BE2C (cell line): ENCODE data around the gene TNS3.

Experiments used
- DNase-seq: peaks from one replicate; pipeline ENCODE4 v3.0.0-alpha.2; 2020
- H3K27me3 ChIP-seq: fragments of 250-450 bp; sonication (Bioruptor Pico); 2 replicates; pipeline ENCODE4 v1.5.1; 2020; ENCODE audit warnings: mild to moderate bottlenecking
- H3K36me3 ChIP-seq: fragments of 250-450 bp; sonication (Bioruptor Pico); 2 replicates; pipeline ENCODE4 v1.5.1; 2020; ENCODE audit warnings: mild to moderate bottlenecking
- H3K4me1 ChIP-seq: fragments of 250-450 bp; sonication (Bioruptor Pico); 2 replicates; pipeline ENCODE4 v1.5.1; 2020
- H3K4me3 ChIP-seq: 2 replicates; pipeline ENCODE4 v1.5.1; 2011; ENCODE audit warnings: low read depth, low read length
- H3K9me3 ChIP-seq: fragments of 250-450 bp; sonication (Bioruptor Pico); 2 replicates; pipeline ENCODE4 v1.5.1; 2020
- CTCF ChIP-seq: IDR thresholded peaks from 2 replicates; pipeline ENCODE4 v1.5.1; 2012; ENCODE audit warnings: mild to moderate bottlenecking, low read depth, low read length

The TNS3 gene

GRCh38 chr7:47249361-47249760, 332.6 kb downstream of the TNS3 start:
- no peak for DNase-seq
- Histone ChIP-seq H3K36me3 (no peaks in the 10 kb centered on the region), H3K27me3 (no peaks in the 10 kb centered on the region), H3K9me3 (no peaks in the 10 kb centered on the region; the same call in 1 of the 2 replicates), H3K4me1 (no peaks in the 10 kb centered on the region), H3K4me3 (no peak overlapping the region)
- no peak for TF ChIP-seq CTCF

DNA sequence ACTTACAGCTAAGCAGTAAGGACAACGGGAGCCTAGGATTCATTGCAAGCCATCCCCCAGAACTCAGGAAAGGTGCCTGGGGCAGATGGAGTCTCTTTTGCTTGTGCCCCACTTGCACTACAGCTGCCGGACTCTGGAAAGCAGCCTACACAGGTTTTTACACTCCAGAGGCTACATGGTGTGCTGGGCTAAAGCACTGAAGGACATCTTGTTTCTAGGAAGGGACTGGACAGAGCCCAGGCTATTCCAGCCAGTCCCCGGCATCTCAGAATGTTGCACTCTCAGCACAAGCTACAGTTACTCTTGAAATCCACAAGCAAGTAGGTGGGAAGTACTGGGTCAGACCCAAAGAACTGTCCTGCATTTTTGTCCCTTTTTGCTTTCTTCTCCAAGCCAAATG, 333.1 kb downstream of the TNS3 start:
- no peak for DNase-seq
- H3K36me3 ChIP-seq: no peaks in the 10 kb centered on the region
- no peak for TF ChIP-seq CTCF
- H3K27me3 ChIP-seq: no peaks in the 10 kb centered on the region
- H3K9me3 ChIP-seq: no peaks in the 10 kb centered on the region; the same call in 1 of the 2 replicates
- no peaks in the 10 kb centered on the region for H3K4me1 ChIP-seq
- H3K4me3 ChIP-seq: no peak overlapping the region

DNA sequence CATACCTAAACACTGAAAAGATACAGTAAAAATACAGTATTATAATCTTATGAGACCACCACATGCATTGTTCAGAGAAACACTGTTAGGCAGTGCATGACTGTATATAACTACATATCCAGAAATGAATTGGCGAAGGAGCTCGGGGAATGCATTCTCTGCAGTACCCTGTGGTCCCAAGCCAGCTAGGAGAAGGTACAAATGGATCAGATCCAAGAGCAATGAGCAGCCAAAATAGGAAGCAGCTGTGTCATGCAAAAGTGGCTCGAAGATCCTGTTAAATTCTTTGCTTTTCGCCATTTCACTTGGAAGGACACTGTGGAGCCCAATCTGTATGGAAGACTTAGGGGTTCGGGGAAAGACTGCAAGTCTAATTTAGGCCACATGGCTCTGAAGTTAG, 334.8 kb downstream of the TNS3 start:
- Histone ChIP-seq H3K36me3 (no peaks in the 10 kb centered on the region), H3K4me3 (no peak overlapping the region), H3K9me3 (no peaks in the 10 kb centered on the region; the same call in 1 of the 2 replicates), H3K27me3 (no peaks in the 10 kb centered on the region), H3K4me1 (no peaks in the 10 kb centered on the region)
- TF ChIP-seq CTCF: no peak
- no peak for DNase-seq

DNA sequence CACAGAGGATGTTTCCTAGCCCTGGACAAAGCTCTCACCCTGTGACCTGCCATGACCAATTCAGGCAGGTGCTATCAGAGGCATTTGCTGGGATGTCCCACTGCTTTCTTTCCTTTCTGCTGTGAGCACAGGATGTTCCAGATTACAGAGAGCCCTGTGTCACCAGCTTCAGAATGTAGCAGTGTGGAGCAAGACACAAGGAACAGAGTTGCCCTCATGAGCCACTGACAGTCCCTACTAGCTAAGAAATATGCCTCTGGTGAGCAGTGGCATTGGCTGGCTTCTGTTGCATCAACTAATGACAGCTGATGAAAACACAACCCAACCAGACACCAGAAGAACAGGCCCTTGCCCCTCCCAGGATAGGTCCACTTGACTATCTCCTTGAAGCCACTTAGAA, 337.2 kb downstream of the TNS3 start:
- DNase-seq: no peak
- no peak for TF ChIP-seq CTCF
- no peak overlapping the region for H3K4me3 ChIP-seq
- H3K9me3 ChIP-seq: no peaks in the 10 kb centered on the region
- H3K36me3 ChIP-seq: no peaks in the 10 kb centered on the region
- no peaks in the 10 kb centered on the region for H3K27me3 ChIP-seq
- H3K4me1 ChIP-seq: no peaks in the 10 kb centered on the region

DNA sequence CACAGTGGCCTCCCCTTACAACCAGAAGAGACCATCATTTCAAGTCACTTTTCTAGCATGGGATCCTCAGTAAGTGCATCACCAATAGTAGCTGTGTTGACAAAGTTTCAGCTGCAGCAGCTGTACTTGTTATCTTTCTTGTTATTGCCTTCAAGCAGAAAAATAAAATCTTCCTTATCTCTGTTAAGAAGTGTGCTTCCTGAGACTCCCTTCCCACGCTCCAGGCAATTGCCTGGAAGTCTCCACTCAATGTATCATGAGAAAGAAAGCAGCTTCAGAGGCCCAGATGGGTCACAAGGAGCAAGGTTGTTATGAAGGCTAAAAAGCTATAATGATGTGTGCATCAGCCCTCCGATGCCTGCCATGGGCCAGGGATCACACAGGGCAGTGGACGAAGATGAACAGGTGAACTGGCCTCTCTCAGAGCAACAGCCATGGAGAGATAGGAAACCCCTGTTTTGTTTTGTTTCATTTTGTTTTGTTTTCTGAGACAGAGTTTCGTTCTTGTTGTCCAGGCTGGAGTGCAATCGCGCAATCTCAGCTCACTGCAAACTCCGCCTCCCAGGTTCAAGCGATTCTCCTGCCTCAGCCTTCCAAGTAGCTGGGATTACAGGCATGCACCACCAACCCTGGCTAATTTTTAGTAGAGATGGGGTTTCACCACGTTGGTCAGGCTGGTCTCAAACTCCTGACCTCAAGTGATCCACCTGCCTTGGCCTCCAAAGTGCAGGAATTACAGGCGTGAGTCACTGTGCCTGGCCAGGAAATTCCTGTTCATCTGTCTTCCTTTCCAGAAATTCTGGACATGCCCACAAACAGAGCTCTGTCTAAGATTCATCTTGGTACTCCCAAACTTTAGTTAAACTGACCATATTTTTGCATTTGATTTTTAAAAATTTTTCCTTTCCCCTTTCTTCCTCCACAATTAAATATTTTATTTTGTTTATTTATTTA, 340.5 kb downstream of the TNS3 start:
- DNase-seq: no peak
- no peaks in the 10 kb centered on the region for H3K9me3 ChIP-seq
- H3K4me1 ChIP-seq: no peaks in the 10 kb centered on the region
- no peak overlapping the region for H3K4me3 ChIP-seq
- peaks cover 4% of the 10 kb centered on the region; the same call in 1 of the 2 replicates for H3K27me3 ChIP-seq
- H3K36me3 ChIP-seq: no peaks in the 10 kb centered on the region
- no peak for TF ChIP-seq CTCF

GRCh38 chr7:47239931-47240421, 341.9 kb downstream of the TNS3 start:
- DNase-seq: no peak
- no peaks in the 10 kb centered on the region for H3K36me3 ChIP-seq
- TF ChIP-seq CTCF: no peak
- no peak overlapping the region for H3K4me3 ChIP-seq
- no peaks in the 10 kb centered on the region for H3K4me1 ChIP-seq
- H3K9me3 ChIP-seq: no peaks in the 10 kb centered on the region
- H3K27me3 ChIP-seq: peaks cover 4% of the 10 kb centered on the region; the same call in 1 of the 2 replicates
